T-helper 1 cell (primary cell): ENCODE measurements around the gene RELA.

Source experiments
- DNase-seq, 5 donors: peaks; one replicate each; pipeline ENCODE4 v3.0.0-alpha.2; 2012 to 2020

The RELA gene

DNA sequence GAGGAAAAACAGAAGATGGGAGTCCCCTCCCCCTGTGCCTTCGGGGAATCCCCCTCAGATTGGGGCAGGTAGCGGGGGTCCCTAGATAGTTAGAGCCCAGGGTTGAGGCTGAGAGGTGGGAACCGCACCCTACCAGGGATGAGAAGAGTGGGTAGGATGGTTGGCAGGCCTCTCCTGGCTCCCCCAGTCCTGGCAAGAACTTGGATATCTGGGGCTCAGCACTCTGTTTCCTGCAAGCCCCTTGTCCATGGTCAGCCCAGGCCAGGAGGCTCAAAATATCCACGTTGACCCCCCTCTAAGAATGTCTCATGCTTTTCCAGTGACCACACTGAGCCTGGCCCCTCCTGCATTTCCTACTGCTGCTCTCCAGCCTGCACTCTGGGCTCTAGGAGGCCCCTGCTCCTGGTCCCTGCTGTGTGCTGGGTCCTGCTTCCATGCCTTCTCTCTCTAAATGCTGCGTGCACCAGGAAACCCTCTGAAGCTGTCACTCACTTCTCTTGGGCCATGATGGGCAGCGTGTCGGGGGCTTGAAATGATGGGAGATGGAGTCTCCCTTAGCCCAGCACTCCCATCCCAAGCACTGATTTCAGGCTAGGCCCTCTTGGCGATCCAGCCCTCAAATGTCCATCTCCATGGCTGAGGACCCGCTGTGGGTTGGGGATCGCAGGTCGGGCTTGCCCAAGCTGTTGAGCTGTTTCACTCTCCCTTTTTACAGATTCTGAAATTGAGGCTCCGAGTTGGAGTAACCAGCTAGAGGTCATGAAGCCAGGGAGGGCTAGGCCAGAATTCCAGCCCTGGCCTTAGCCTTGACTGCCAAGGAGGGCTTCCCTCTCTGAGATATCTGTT is 50.7 kb downstream of the RELA start:
- DNase-seq: no peak

DNA sequence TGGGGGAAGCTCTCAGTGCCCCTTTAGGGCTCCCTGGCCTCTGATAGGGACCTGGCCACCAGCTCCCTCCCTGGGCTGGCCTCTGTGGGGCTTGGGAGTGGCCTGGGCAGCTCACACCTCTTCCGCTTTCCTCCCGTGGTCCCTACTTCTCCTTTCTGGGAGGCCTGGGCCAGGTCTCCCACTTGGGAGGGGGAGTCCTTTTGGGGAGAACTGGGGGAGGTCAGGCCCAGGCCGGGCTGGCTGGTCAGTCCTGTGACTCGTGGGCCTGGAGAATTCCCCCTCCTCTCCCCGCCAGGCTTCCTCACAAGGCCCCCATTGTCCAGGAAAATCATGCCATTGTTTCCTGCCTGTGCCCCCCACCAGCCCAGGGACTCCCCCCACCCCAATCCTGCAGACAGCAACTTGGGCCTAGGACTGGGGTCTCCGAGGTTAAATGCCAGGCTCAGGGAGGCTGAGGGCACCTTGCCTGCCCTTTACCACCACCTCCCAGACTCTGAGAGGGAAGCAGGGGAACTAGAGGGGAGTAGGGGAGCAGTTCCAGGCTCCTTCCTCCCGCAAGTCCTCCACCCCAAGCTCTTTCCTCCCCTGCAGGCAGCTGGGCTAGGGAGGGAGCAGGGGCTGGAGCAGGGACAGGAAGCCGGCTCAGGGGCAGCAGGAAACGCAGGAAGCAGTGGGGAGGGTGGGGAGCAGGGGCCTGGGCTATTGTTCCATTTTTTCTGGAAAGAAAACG is 51.5 kb downstream of the RELA start:
- DNase-seq: no peak

DNA sequence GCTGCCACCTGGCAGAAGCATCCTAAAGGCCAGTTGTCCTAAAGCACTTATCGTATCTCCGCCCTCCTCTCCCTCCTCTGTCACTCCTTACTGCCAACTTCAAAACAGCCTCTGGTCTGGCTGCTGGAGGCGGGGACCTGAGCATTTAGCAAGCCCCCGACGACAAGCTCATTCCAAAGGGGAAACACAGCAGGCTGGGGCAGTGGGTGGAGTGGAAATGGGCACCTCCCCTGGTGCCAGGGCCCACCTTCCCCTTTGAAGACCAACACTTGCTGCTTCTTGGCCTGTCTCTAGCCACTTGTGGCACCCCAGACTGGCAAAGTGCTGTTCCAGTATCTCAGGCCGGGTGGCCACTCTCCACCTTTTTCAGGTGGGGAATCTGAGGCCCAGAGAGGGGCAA is 52.3 kb downstream of the RELA start:
- DNase-seq: no peak

DNA sequence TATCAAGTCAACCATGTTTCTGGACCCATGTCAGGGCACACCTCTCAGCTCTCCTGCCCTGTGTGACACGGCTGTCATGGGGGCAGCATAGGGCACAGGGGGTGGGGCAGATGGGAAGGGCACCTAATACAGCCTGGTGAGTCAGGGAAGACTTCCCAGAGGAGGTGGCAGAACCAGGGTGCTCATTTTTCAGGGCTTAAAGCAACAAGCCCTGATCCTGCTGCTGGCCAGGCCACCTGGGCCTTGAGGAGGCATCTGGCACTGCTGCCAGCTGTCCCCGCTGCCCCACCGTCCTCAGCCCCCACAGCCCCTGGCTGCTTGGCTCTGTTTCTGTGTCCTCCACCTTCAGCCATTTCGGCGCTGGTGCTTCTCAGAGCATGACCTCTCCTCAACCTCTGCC is 53.1 kb downstream of the RELA start:
- no peak for DNase-seq

DNA sequence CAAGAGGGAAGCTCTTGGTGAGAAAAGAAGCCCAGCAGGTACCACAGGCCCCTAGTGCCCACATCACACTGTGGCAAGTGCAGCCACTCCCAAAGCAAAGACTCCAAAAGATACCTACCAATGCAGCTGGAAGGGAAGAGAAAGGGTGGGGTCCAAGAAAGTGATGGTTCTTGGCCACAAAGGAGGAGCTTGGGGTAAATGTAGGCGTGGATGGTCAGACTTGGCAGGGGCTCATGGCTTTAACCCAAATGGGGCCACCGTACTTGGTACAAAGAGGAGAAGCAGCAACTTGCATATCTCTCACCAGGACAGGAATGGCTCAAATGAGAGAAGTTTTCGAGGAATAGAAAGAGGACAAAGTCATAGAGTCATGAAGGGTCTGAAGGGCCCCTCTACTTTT is 53.5 kb downstream of the RELA start:
- DNase-seq: no peak

DNA sequence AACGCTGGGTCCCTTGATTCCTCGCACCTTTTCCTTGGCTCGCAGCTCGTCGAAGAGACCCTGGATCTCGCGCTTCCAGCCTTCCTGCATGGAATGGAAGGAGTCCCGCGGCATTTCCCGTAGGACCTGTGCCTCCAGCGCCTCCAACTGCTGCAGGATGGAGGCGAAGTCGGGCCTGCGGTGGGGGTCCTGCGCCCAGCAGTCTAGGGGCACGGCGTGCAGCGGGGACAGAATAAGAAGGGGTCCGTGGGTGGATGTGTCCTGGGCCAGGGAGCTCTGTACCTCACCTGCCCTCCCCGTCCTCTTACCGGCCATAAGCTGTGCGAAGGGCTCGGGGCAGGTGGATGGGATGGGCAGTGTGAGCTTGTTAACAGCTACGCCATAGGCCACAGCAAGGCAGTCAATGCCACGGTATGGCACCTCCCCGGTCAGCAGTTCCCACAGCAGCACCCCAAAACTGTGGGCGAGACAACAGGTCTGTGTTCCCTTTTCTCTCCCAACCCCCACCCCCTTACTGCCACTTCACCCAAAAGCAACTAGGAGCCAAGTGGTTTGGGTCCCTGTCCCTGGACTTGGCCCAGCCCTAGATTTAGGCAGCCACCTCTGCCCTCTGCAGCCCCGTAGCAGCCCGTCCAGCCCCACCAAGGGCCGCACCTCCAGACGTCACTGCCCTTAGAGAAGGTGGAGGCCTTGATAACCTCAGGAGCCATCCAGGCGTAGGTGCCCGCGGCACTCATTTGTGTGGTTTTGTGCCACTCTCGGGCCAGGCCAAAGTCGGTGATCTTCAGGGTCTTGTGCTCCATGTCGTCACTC is 54.9 kb downstream of the RELA start:
- no peak for DNase-seq

DNA sequence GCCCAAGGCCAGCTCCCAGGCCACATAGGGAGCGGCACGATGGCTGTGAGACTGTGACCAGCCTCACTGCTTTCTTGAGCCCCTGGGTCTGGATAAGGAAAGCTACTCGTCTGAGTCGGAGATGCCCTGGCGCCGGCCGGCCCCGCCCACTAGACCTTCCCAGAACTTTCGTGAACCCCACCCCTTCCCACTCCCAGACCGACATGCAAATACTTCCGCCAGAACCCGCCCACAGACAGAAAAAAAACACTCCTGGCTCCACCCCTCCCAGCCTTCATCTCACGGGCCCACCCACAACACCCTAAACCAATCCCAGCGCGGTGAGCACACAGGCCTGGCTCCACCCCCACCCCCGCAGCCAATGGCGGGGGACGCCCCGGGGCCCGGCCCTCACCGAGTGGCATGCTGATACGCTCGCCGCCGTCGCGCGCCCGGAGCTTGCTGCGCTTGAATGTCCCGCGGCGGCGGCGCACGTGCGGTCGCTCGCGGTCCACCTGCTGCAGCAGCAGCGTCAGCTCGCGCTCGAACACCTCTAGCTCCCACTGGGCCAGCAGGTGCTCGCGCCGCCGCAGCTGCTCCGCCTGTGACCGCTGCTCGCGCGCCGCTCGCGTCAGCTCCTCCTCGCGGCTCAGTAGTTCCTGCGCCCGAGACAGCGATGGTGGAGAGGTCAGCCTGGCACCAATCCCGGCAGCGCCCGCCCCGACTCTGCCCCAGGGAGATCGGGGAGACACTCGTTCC is 55.7 kb downstream of the RELA start:
- no peak for DNase-seq

DNA sequence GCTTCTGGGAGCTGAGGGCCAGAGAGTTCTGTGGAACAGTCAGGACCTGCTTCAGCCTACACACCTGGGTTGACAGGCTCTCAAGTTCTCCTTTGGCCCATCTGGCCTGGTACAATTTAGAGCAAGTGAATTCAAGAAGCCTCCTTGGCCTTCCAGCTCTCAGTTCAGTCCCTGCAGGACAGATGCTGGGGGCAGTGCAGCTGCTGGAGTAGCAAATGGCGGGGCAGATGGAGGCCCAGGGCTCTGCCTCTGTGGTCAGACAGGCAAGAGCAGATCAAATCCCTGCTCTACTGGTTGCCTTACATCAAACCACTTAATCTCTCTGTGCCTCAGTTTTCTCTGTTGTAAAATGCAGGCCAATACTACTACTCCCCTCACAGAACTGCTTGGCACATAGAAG is 58.5 kb downstream of the RELA start:
- no peak for DNase-seq
